HL-60 (cell line): ENCODE results near the gene CAVIN2.

Experiments used
- DNase-seq, 2 experiments: peaks; one replicate each; pipeline ENCODE4 v3.0.0-alpha.2; 2010 to 2020; ENCODE audit warnings: low read depth in 1 of 2, low spot score in 1 of 2
- H3K27ac ChIP-seq: fragments of 250-450 bp; sonication (Bioruptor Pico); replicated peaks from 2 replicates; pipeline ENCODE4 v1.5.1; 2020; ENCODE audit warnings: mild to moderate bottlenecking, moderate library complexity
- H3K27me3 ChIP-seq: fragments of 250-450 bp; sonication (Bioruptor Pico); 2 replicates; pipeline ENCODE4 v1.5.1; 2021; ENCODE audit warnings: mild to moderate bottlenecking, moderate library complexity; ENCODE audit not compliant: insufficient read depth, poor library complexity, severe bottlenecking
- H3K4me3 ChIP-seq: replicated peaks from 2 replicates; pipeline ENCODE4 v1.5.1; 2011; ENCODE audit warnings: mild to moderate bottlenecking, control low read depth, low read length; ENCODE audit not compliant: insufficient read depth
- GABPA ChIP-seq: IDR thresholded peaks from 2 replicates; pipeline ENCODE4 v1.6.1; 2012; ENCODE audit warnings: low read depth
- POLR2AphosphoS5 ChIP-seq: IDR thresholded peaks from 2 replicates; pipeline ENCODE4 v1.6.1; 2012; ENCODE audit warnings: low read depth
- SPI1 ChIP-seq: IDR thresholded peaks from 2 replicates; pipeline ENCODE4 v1.6.1; 2012; ENCODE audit warnings: low read depth, mild to moderate bottlenecking, borderline replicate concordance
- TF ChIP-seq, protein P1 (sequence below): IDR thresholded peaks from 2 replicates; pipeline ENCODE4 v1.6.1; 2012; ENCODE audit warnings: low read depth; ENCODE audit not compliant: insufficient replicate concordance
- TF ChIP-seq, protein P2 (sequence below): IDR thresholded peaks from one replicate; pipeline ENCODE4 v1.5.1; 2011; ENCODE audit warnings: low read length, control low read depth, inconsistent platforms; ENCODE audit not compliant: insufficient read depth

The CAVIN2 gene

DNA sequence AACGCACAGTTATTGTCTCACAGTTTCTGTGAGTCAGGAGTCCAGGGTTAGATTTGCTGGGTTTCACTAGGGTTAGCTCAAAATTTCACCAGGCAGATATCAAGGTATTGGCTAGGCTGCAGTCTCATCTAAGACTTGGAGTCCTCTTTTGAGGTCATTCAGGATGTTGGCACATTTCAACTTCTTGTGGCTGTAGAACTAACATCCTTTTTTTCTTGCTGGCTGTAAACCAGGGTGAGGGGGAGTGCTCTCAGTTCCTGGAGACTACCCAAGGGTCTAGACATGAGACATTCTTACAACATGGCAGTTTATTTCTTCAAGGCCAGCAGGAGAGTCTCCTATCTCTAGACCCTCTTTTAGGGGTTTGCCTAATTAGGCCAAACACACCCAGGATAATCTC, 12.8 kb upstream of the CAVIN2 start:
- no peak for TF ChIP-seq SPI1
- TF ChIP-seq, protein P1, sequence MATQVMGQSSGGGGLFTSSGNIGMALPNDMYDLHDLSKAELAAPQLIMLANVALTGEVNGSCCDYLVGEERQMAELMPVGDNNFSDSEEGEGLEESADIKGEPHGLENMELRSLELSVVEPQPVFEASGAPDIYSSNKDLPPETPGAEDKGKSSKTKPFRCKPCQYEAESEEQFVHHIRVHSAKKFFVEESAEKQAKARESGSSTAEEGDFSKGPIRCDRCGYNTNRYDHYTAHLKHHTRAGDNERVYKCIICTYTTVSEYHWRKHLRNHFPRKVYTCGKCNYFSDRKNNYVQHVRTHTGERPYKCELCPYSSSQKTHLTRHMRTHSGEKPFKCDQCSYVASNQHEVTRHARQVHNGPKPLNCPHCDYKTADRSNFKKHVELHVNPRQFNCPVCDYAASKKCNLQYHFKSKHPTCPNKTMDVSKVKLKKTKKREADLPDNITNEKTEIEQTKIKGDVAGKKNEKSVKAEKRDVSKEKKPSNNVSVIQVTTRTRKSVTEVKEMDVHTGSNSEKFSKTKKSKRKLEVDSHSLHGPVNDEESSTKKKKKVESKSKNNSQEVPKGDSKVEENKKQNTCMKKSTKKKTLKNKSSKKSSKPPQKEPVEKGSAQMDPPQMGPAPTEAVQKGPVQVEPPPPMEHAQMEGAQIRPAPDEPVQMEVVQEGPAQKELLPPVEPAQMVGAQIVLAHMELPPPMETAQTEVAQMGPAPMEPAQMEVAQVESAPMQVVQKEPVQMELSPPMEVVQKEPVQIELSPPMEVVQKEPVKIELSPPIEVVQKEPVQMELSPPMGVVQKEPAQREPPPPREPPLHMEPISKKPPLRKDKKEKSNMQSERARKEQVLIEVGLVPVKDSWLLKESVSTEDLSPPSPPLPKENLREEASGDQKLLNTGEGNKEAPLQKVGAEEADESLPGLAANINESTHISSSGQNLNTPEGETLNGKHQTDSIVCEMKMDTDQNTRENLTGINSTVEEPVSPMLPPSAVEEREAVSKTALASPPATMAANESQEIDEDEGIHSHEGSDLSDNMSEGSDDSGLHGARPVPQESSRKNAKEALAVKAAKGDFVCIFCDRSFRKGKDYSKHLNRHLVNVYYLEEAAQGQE = no peak
- TF ChIP-seq, protein P2, sequence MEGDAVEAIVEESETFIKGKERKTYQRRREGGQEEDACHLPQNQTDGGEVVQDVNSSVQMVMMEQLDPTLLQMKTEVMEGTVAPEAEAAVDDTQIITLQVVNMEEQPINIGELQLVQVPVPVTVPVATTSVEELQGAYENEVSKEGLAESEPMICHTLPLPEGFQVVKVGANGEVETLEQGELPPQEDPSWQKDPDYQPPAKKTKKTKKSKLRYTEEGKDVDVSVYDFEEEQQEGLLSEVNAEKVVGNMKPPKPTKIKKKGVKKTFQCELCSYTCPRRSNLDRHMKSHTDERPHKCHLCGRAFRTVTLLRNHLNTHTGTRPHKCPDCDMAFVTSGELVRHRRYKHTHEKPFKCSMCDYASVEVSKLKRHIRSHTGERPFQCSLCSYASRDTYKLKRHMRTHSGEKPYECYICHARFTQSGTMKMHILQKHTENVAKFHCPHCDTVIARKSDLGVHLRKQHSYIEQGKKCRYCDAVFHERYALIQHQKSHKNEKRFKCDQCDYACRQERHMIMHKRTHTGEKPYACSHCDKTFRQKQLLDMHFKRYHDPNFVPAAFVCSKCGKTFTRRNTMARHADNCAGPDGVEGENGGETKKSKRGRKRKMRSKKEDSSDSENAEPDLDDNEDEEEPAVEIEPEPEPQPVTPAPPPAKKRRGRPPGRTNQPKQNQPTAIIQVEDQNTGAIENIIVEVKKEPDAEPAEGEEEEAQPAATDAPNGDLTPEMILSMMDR = no peak
- TF ChIP-seq POLR2AphosphoS5 = no peak
- no peak for TF ChIP-seq GABPA
- DNase-seq = no peak
- H3K4me3 ChIP-seq = no peak overlapping the region
- no peaks in the 10 kb centered on the region for H3K27me3 ChIP-seq
- no peak overlapping the region for H3K27ac ChIP-seq

DNA sequence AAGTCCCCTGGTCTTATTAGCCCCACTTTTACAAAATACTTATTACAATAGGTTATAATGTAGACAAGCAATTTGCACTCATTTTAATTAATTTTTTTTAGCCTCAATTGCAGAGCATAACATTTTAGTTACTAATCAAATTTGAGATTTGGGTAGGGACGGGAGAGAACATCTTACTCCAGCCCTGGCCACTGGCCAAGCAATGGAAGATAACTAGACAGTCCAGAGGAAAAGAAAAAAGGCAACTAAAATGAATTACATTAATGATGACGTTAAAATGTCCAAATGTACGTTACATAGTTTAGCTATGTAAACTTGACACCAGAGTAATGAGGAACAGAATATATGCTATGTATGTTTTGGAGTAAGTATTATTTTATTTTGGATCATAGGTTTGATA, 11.0 kb upstream of the CAVIN2 start:
- H3K27me3 ChIP-seq = no peaks in the 10 kb centered on the region
- no peak overlapping the region for H3K27ac ChIP-seq
- H3K4me3 ChIP-seq = no peak overlapping the region
- no peak for DNase-seq
- TF ChIP-seq POLR2AphosphoS5 (no peak), SPI1 (no peak), GABPA (no peak)
- TF ChIP-seq, protein P1 = no peak
- TF ChIP-seq, protein P2 = no peak

DNA sequence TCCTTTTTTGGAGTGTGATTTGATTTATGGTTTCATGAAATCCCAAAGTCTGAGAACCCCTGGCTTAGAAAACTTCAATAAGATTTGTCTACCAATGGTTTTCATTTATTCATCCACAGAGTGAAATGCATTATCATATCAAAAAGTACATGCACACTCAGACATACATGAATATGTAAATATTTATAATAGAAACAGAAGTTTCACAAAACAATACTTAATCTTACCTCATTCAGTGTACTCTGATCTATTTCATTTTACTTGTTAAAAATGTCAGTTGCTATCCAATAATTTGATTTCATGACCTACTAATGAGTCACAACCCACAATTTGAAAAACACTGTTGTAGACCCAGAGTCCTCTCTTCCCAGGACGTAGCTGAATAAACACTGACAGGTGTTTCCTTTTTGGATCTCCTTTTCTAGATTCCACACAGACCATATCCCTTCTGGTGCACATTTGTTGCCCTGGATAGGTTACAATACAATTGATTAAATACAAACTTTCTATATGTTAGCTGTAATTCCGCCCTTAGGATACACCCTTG, 10.4 kb upstream of the CAVIN2 start:
- H3K4me3 ChIP-seq = no peak overlapping the region
- no peak for DNase-seq
- no peaks in the 10 kb centered on the region for H3K27me3 ChIP-seq
- no peak for TF ChIP-seq POLR2AphosphoS5
- TF ChIP-seq GABPA = no peak
- no peak for TF ChIP-seq SPI1
- TF ChIP-seq, protein P1 = no peak
- TF ChIP-seq, protein P2 = no peak
- no peak overlapping the region for H3K27ac ChIP-seq
